Nephron progenitor cell (in vitro differentiated cells): Measurements from ENCODE around the gene ZMYND11.

Experiments used
- DNase-seq: peaks from one replicate; pipeline ENCODE4 v3.0.0; 2021
- H3K27ac Mint-ChIP-seq: 2 replicates; pipeline ENCODE4 v1.8.0; 2021; ENCODE audit warnings: mild to moderate bottlenecking, moderate library complexity, mixed read lengths
- H3K27me3 Mint-ChIP-seq: 2 replicates; pipeline ENCODE4 v1.8.0; 2021; ENCODE audit warnings: mild to moderate bottlenecking, low read depth, mixed read lengths; ENCODE audit not compliant: poor library complexity
- H3K36me3 Mint-ChIP-seq: 2 replicates; pipeline ENCODE4 v1.8.0; 2021; ENCODE audit warnings: low read depth, mixed read lengths
- H3K4me1 Mint-ChIP-seq: 2 replicates; pipeline ENCODE4 v1.8.0; 2021; ENCODE audit warnings: mixed read lengths
- H3K4me3 Mint-ChIP-seq: 2 replicates; pipeline ENCODE4 v1.8.0; 2021; ENCODE audit warnings: mild to moderate bottlenecking, moderate library complexity, mixed read lengths
- H3K9me3 Mint-ChIP-seq: 2 replicates; pipeline ENCODE4 v1.8.0; 2021; ENCODE audit warnings: mild to moderate bottlenecking, moderate library complexity, mixed read lengths
- CTCF ChIP-seq: fragments of 200-600 bp; sonication (generic); IDR thresholded peaks from 2 replicates; pipeline ENCODE4 v1.5.0; 2021; ENCODE audit warnings: antibody characterized with exemption

Gene ZMYND11

GRCh38 chr10:135132-135600, at the start of gene ZMYND11:
TSS of gene ZMYND11 (plus strand) at chr10:135455. CDS start at chr10:180013, 44,558 bp downstream.
- Mint-ChIP-seq H3K27ac (peak within 1 kb of the TSS; percentile 61), H3K36me3 (no peaks in the 10 kb centered on the region), H3K4me3 (peak within 1 kb of the TSS; percentile 89), H3K27me3 (peaks cover 10% of the 10 kb centered on the region), H3K9me3 (no peaks in the 10 kb centered on the region), H3K4me1 (peaks cover 38% of the 10 kb centered on the region)
- TF ChIP-seq CTCF, result no peak
- DNase-seq, result peak; percentile 75

GRCh38 chr10:86031-86430, 49.2 kb upstream of the ZMYND11 start:
- Mint-ChIP-seq H3K27me3 (peaks cover 27% of the 10 kb centered on the region), H3K36me3 (no peaks in the 10 kb centered on the region), H3K9me3 (peaks cover 22% of the 10 kb centered on the region), H3K27ac (no peak overlapping the region), H3K4me3 (no peak overlapping the region), H3K4me1 (no peaks in the 10 kb centered on the region)
- TF ChIP-seq CTCF, result no peak
- no peak for DNase-seq

GRCh38 chr10:87177-88080, 47.8 kb upstream of the ZMYND11 start:
- Mint-ChIP-seq H3K4me3 (no peak overlapping the region), H3K27ac (no peak overlapping the region), H3K36me3 (no peaks in the 10 kb centered on the region), H3K4me1 (no peaks in the 10 kb centered on the region), H3K27me3 (peaks cover 20% of the 10 kb centered on the region), H3K9me3 (peaks cover 22% of the 10 kb centered on the region)
- TF ChIP-seq CTCF, result no peak
- DNase-seq, result no peak

GRCh38 chr10:88253-88652, 47.0 kb upstream of the ZMYND11 start:
- H3K4me1 Mint-ChIP-seq, result no peaks in the 10 kb centered on the region
- no peak for TF ChIP-seq CTCF
- peaks cover 19% of the 10 kb centered on the region for H3K27me3 Mint-ChIP-seq
- peaks cover 25% of the 10 kb centered on the region for H3K9me3 Mint-ChIP-seq
- no peak overlapping the region for H3K4me3 Mint-ChIP-seq
- no peak overlapping the region for H3K27ac Mint-ChIP-seq
- DNase-seq, result no peak
- no peaks in the 10 kb centered on the region for H3K36me3 Mint-ChIP-seq

- Mint-ChIP-seq H3K9me3 (peaks cover 21% of the 10 kb centered on the region), H3K27me3 (peaks cover 16% of the 10 kb centered on the region), H3K36me3 (no peaks in the 10 kb centered on the region), H3K4me3 (no peak overlapping the region), H3K4me1 (no peaks in the 10 kb centered on the region), H3K27ac (no peak overlapping the region)
- no peak for TF ChIP-seq CTCF
- no peak for DNase-seq
These were observed 46.0 kb upstream of the ZMYND11 start for GRCh38 chr10:89248-89647.
